Activated CD4-positive, alpha-beta T cell treated with anti-CD3 and anti-CD28 coated beads, Interleukin-2, amount 10 ng/mL, durations not matched to agents 24 days and 14 days (primary cell): Measurements from ENCODE around the gene PKM. TPM values are rescaled to one million over a fixed set of nuclear protein-coding genes. Genes with fewer than 3 reads are reported as not detected.

Experiments used
- DNase-seq: peaks from one replicate; pipeline ENCODE4 v3.0.0; 2022
- H3K27ac Mint-ChIP-seq: one replicate; pipeline ENCODE4 v1.8.0; 2022; ENCODE audit warnings: mild to moderate bottlenecking, mixed read lengths
- H3K27me3 Mint-ChIP-seq: one replicate; pipeline ENCODE4 v1.8.0; 2022; ENCODE audit warnings: mixed read lengths
- H3K36me3 Mint-ChIP-seq: one replicate; pipeline ENCODE4 v1.8.0; 2022; ENCODE audit warnings: low read depth, mild to moderate bottlenecking, mixed read lengths
- H3K4me1 Mint-ChIP-seq: one replicate; pipeline ENCODE4 v1.8.0; 2021; ENCODE audit warnings: mixed read lengths
- H3K4me3 Mint-ChIP-seq: one replicate; pipeline ENCODE4 v1.8.0; 2022; ENCODE audit warnings: mild to moderate bottlenecking, moderate library complexity, mixed read lengths
- H3K9me3 Mint-ChIP-seq: one replicate; pipeline ENCODE4 v1.8.0; 2021; ENCODE audit warnings: mixed read lengths
- intact Hi-C: fragments of 100-400 bp; cut with micrococcal nuclease; formaldehyde crosslinking; loops from one replicate; pipeline ENCODE4 v1.15.1; 2023
- total RNA-seq: library from RNA; stranded (reverse); gene quantifications from 2 replicates; pipeline ENCODE4 v1.2.3, GENCODE V29; 2022

Gene PKM
- total RNA-seq, 1 donor from 2014 or later = 2,437 TPM

DNA sequence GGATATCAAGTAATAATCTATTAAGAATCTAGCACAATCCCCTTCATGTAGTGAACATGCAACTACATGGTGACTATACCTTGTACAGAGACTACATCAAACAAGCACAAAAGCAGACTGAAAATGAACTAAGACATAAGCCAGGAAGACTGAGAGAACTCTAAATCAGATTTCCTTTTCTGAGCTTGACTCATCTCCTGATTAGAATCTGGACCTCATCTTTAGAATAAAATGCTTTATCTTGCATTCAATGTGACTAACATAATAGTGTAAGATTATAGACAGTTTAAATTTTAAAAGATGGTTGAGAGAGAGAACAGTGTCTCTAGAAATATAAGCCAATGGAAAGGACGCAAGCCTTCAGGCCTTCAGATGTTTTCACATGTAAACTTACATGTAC lies 17.5 kb upstream of the PKM start:
- Mint-ChIP-seq H3K27me3 (no peaks in the 10 kb centered on the region), H3K4me1 (peaks cover 7% of the 10 kb centered on the region), H3K36me3 (peaks cover 68% of the 10 kb centered on the region), H3K27ac (no peak overlapping the region), H3K4me3 (no peak overlapping the region), H3K9me3 (no peaks in the 10 kb centered on the region)
- intact Hi-C loops = no loop called here
- DNase-seq = no peak

DNA sequence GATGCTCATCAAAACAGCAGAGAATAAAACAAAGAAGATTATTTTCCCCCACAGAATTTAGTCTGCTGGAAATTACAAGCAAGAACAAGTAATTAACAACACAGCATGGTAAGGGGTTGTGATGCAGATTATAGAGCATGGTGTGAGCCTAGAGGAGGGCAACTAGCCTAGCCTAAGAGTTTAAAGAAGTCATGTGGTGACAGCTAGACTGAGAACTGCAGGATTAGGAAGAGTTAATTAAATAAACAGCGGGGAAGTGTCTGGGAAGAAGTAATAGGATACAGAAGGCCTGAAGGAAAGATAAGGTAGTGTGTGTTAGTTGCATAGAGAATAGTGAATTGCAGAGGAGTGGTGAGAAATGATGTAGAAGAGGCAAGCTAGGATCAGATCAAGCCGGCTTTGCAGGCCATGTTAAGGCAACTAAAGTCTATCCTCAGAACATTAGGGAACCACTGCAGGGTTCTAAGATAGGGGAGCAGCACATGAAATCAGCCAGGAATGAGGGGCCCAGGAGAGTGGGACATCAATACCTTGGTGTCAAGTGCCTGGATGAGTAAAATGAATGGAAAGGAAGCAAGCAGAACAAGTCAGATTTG lies 11.9 kb upstream of the PKM start:
- DNase-seq = no peak
- intact Hi-C loops = no loop called here
- Mint-ChIP-seq H3K4me3 (no peak overlapping the region), H3K36me3 (peaks cover 55% of the 10 kb centered on the region), H3K27me3 (no peaks in the 10 kb centered on the region), H3K4me1 (peaks cover 12% of the 10 kb centered on the region), H3K27ac (no peak overlapping the region), H3K9me3 (no peaks in the 10 kb centered on the region)

DNA sequence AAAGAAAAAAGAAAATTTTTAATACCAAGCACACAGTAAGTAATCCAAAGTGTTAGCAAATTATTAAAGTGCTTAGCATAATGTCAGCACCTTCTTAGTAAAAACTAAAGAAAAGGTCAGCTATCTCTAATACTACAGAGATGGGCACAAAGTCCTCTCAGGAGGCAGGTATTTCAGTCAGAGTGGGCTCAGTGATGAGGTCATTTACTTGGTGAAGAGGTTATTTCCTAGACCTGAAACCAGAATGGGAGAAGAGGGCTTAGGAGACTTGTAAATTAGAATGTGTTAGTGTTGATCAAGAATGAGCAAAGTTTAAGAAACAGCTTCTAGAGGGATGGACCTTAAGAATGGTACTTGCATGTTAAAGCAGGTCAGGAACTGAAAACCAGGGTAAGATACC lies 8.7 kb upstream of the PKM start:
- Mint-ChIP-seq H3K4me3 (no peak overlapping the region), H3K27ac (no peak overlapping the region), H3K36me3 (peaks cover 46% of the 10 kb centered on the region), H3K27me3 (peaks cover 2% of the 10 kb centered on the region), H3K9me3 (no peaks in the 10 kb centered on the region), H3K4me1 (peaks cover 34% of the 10 kb centered on the region)
- intact Hi-C loops = no loop called here
- DNase-seq = no peak

DNA sequence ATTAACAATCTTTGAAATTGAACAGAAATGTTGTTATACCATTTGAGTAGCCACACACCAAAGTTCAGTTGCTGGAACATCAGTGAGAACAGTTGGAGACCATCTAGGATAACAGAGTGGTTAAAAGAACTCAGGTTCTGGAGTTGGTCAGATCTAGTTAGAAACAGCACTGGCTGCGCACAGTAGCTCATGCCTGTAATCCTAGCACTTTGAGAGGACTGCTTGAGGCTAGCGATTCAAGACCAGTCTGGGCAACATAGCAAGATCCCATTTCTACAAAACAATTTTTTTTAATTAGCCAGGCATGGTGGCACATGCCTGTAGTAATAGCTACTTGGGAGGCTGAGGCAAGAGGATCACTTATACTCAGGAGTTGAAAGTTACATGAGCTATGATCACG lies 7.6 kb upstream of the PKM start:
- peaks cover 2% of the 10 kb centered on the region for H3K27me3 Mint-ChIP-seq
- no peaks in the 10 kb centered on the region for H3K9me3 Mint-ChIP-seq
- no peak overlapping the region for H3K27ac Mint-ChIP-seq
- H3K36me3 Mint-ChIP-seq = peaks cover 36% of the 10 kb centered on the region
- no peak overlapping the region for H3K4me3 Mint-ChIP-seq
- DNase-seq = no peak
- intact Hi-C loops = no loop called here
- peaks cover 37% of the 10 kb centered on the region for H3K4me1 Mint-ChIP-seq

DNA sequence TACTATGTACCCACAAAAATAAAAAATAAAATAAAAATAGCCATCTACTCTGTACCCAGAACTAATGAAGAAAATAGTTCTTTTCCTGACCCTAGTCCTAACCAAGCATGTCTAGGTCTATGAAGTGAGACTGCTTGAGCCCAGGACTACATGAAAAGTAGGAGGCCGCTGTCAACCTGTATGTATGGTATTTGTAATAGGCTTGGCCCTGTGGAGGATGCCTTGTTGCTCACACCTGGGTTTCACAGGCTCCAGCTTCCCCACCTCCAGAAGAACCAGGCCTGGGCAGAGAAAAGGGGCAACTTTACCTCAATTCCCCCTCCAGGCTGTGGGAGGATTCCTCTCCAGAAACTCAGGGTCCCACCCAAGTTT lies 6.8 kb upstream of the PKM start:
- peaks cover 2% of the 10 kb centered on the region for H3K27me3 Mint-ChIP-seq
- peak overlapping the region; percentile 84 for H3K4me3 Mint-ChIP-seq
- DNase-seq = no peak
- no peaks in the 10 kb centered on the region for H3K9me3 Mint-ChIP-seq
- H3K4me1 Mint-ChIP-seq = peaks cover 38% of the 10 kb centered on the region
- intact Hi-C loops = loop anchor here (1.0 kb wide), 2 partner anchors 10 to 34 kb away; partner anchors contain the start of gene PARP6
- H3K36me3 Mint-ChIP-seq = peaks cover 31% of the 10 kb centered on the region
- peak overlapping the region; percentile 95 for H3K27ac Mint-ChIP-seq

GRCh38 chr15:72237029-72237852 lies 6.3 kb upstream of the PKM start:
- peaks cover 25% of the 10 kb centered on the region for H3K36me3 Mint-ChIP-seq
- H3K4me3 Mint-ChIP-seq = peak overlapping the region; percentile 84
- H3K9me3 Mint-ChIP-seq = no peaks in the 10 kb centered on the region
- peaks cover 44% of the 10 kb centered on the region for H3K4me1 Mint-ChIP-seq
- H3K27ac Mint-ChIP-seq = peak overlapping the region; percentile 95
- intact Hi-C loops = loop anchor here (1.0 kb wide), 2 partner anchors 9 to 35 kb away; partner anchors contain the start of gene PARP6
- peaks cover 2% of the 10 kb centered on the region for H3K27me3 Mint-ChIP-seq
- peak; percentile 92 for DNase-seq

DNA sequence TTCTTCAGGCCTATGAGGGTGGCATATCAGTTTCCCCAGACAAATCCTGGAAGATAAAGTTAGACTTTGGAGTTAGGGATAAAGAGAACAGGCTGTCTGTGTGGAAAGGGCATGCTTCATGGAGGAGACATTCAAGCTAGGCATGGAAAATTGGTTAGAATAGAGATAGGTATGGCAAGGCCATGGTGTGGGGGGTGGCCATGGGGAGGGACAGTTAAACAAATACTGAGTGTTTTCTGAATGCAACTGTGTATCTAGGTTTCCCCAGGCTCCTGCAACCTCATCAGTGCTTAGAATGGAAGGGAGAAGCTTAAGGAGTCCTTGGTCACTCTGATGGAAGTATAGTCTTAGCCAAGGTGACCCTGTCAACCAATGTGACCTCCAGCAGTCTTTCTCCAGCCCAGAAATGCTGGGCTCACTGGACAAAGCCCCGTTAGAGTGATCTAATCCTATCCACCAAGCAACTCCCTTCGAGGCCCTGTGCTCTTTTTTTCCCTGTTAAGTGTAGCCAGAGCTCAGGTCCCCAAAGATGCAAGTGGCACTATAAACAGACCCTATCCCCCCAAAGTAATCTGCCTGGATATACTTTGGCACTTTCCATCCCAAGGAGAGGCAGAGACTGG lies 5.5 kb upstream of the PKM start:
- peaks cover 51% of the 10 kb centered on the region for H3K4me1 Mint-ChIP-seq
- peak overlapping the region; percentile 95 for H3K27ac Mint-ChIP-seq
- H3K9me3 Mint-ChIP-seq = no peaks in the 10 kb centered on the region
- peaks cover 2% of the 10 kb centered on the region for H3K27me3 Mint-ChIP-seq
- intact Hi-C loops = loop anchor here (1.0 kb wide), 2 partner anchors 8 to 36 kb away; partner anchors contain the start of gene PARP6
- no peak for DNase-seq
- H3K4me3 Mint-ChIP-seq = peak overlapping the region; percentile 84
- H3K36me3 Mint-ChIP-seq = peaks cover 17% of the 10 kb centered on the region

DNA sequence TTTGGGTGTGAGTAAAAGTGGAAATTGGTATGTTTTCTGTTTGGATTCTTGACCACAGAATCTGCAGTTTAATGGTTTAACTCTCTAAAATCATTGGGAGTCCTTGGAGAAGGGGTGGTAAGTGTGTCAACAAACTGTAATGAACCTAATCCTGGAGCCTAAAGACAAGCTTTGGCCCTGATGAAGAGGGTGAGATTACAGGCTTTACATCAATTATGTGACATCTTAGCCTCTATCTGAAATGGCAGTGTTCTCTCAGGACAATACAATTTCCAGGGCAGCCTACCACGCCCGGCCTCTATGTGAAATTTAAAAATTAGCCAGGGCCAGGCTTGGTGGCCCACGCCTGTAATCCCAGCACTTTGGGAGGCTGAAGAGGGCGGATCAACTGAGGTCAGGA lies 4.3 kb upstream of the PKM start:
- Mint-ChIP-seq H3K4me3 (no peak overlapping the region), H3K9me3 (no peaks in the 10 kb centered on the region), H3K4me1 (peaks cover 50% of the 10 kb centered on the region), H3K27ac (no peak overlapping the region), H3K36me3 (peaks cover 12% of the 10 kb centered on the region), H3K27me3 (peaks cover 2% of the 10 kb centered on the region)
- no peak for DNase-seq
- intact Hi-C loops = no loop called here

GRCh38 chr15:72233769-72234168 lies 2.8 kb upstream of the PKM start:
- Mint-ChIP-seq H3K27me3 (peaks cover 2% of the 10 kb centered on the region), H3K9me3 (no peaks in the 10 kb centered on the region), H3K4me3 (no peak overlapping the region), H3K4me1 (peaks cover 48% of the 10 kb centered on the region), H3K27ac (no peak overlapping the region), H3K36me3 (peaks cover 18% of the 10 kb centered on the region)
- intact Hi-C loops = loop anchor here (5.0 kb wide), 1 partner anchor 36 kb away; the partner anchor contains the start of gene GRAMD2A
- no peak for DNase-seq

GRCh38 chr15:72231833-72232478 lies 966 bp upstream of the PKM start:
- H3K27me3 Mint-ChIP-seq = no peaks in the 10 kb centered on the region
- peaks cover 30% of the 10 kb centered on the region for H3K36me3 Mint-ChIP-seq
- intact Hi-C loops = loop anchor here (1.0 to 5.0 kb wide), 2 partner anchors 35 to 40 kb away; partner anchors contain the start of genes GRAMD2A and PARP6
- peak; percentile 87 for DNase-seq
- peak overlapping the region; percentile 95 for H3K4me3 Mint-ChIP-seq
- no peaks in the 10 kb centered on the region for H3K9me3 Mint-ChIP-seq
- peak overlapping the region; percentile 98 for H3K27ac Mint-ChIP-seq
- H3K4me1 Mint-ChIP-seq = peaks cover 45% of the 10 kb centered on the region

GRCh38 chr15:72230197-72231065 lies 559 bp downstream of the PKM start:
- Mint-ChIP-seq H3K27me3 (no peaks in the 10 kb centered on the region), H3K36me3 (peaks cover 43% of the 10 kb centered on the region), H3K4me3 (peak overlapping the region; percentile 95), H3K27ac (peak overlapping the region; percentile 98), H3K9me3 (no peaks in the 10 kb centered on the region), H3K4me1 (peaks cover 51% of the 10 kb centered on the region)
- peak; percentile 93 for DNase-seq
- intact Hi-C loops = loop anchor here (1.0 to 5.0 kb wide), 2 partner anchors 33 to 42 kb away; partner anchors contain the start of genes GRAMD2A and PARP6

DNA sequence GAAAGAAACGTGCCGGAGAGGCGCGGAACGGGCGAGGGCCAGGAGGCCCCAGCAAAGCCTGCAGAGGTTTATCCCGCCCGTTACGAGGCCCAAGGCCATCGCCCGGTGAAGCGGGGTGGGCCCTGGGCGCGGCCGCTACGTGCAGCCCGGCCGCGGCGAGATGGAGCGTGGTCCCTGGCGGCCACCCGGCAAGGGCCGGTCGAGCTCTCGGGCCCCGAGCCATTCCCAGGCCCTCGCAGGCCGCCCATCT lies 1.1 kb downstream of the PKM start:
- Mint-ChIP-seq H3K36me3 (peaks cover 46% of the 10 kb centered on the region), H3K4me3 (peak overlapping the region; percentile 95), H3K9me3 (no peaks in the 10 kb centered on the region), H3K27me3 (no peaks in the 10 kb centered on the region), H3K27ac (peak overlapping the region; percentile 98), H3K4me1 (peaks cover 48% of the 10 kb centered on the region)
- no peak for DNase-seq
- intact Hi-C loops = loop anchor here (5.0 kb wide), 2 partner anchors 33 to 147 kb away; partner anchors contain the start of genes GRAMD2A and HEXA
